Glutamatergic neuron (in vitro differentiated cells): Measurements from ENCODE around the gene SYNGR4. TPM values are rescaled to one million over a fixed set of nuclear protein-coding genes. Genes with fewer than 3 reads are reported as not detected.

Source experiments
- total RNA-seq: library from RNA; stranded (reverse); fragmentation: NEBNext Ultra II Directional; extraction: Animal tissue kit (Norgen Biotek cat#: 25700); gene quantifications from one replicate; pipeline ENCODE4 v1.2.1, GENCODE V29; 2021; ENCODE audit not compliant: unreplicated experiment

The SYNGR4 gene
- total RNA-seq, 1 donor from 2014 or later: not detected

Other genes starting within 250 kb of the SYNGR4 start
- gene LIG1, start 194.0 kb upstream of the SYNGR4 start, total RNA-seq: 16.9 TPM
- gene ZSWIM9, start 193.7 kb upstream of the SYNGR4 start, total RNA-seq: 6.7 TPM
- gene CARD8, start 108.5 kb upstream of the SYNGR4 start, total RNA-seq: 41.9 TPM
- 3.7 TPM for gene ZNF114, start 94.3 kb upstream of the SYNGR4 start, total RNA-seq
- 6.5 TPM for gene EMP3, start 38.8 kb upstream of the SYNGR4 start, total RNA-seq
- gene TMEM143, start 427 bp upstream of the SYNGR4 start, total RNA-seq: 11.9 TPM
- gene KDELR1, start 27.2 kb downstream of the SYNGR4 start, total RNA-seq: 213 TPM
- gene GRIN2D, start 29.3 kb downstream of the SYNGR4 start, total RNA-seq: 21.7 TPM
- gene GRWD1, start 81.6 kb downstream of the SYNGR4 start, total RNA-seq: 25.0 TPM
- gene KCNJ14, start 91.2 kb downstream of the SYNGR4 start, total RNA-seq: 1.0 TPM
- 233 TPM for gene CYTH2, start 105.0 kb downstream of the SYNGR4 start, total RNA-seq
- gene LMTK3, start 147.5 kb downstream of the SYNGR4 start, total RNA-seq: 36.3 TPM
- not detected for gene SULT2B1, start 187.8 kb downstream of the SYNGR4 start, total RNA-seq
- not detected for gene SPACA4, start 242.4 kb downstream of the SYNGR4 start, total RNA-seq